C4-2B (cell line): ENCODE results near the gene ACTL8.

ENCODE experiments used
- H3K27ac ChIP-seq: fragments of 450-650 bp; 2 replicates; pipeline ENCODE4 v1.5.1; 2017
- ZFX ChIP-seq: fragments of 450-650 bp; IDR thresholded peaks from 2 replicates; pipeline ENCODE4 v1.6.1; 2017
- TF ChIP-seq, protein P1 (sequence below): fragments of 450-650 bp; conservative IDR thresholded peaks from 2 replicates; pipeline ENCODE4 v1.5.1; 2017; ENCODE audit warnings: mild to moderate bottlenecking

The ACTL8 gene

DNA sequence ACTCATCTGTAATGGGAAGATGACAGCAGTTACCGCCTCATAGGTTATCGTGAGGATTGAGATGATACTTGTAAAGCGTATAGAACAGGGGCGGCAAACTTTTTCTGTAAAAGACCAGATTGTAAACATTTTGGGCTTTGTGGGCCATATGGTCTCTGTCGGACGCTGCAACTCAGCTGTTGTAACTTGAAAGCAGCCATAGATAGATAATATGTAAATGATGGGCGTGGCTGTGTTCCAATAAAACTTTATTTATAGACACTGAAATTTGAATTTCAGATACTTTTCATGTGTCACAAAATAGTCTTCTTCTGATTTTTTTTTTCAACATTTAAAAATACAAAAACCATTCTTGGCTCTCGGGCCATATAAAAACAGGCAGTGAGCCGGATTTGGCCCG, 15.8 kb downstream of the ACTL8 start:
- TF ChIP-seq, protein P1, sequence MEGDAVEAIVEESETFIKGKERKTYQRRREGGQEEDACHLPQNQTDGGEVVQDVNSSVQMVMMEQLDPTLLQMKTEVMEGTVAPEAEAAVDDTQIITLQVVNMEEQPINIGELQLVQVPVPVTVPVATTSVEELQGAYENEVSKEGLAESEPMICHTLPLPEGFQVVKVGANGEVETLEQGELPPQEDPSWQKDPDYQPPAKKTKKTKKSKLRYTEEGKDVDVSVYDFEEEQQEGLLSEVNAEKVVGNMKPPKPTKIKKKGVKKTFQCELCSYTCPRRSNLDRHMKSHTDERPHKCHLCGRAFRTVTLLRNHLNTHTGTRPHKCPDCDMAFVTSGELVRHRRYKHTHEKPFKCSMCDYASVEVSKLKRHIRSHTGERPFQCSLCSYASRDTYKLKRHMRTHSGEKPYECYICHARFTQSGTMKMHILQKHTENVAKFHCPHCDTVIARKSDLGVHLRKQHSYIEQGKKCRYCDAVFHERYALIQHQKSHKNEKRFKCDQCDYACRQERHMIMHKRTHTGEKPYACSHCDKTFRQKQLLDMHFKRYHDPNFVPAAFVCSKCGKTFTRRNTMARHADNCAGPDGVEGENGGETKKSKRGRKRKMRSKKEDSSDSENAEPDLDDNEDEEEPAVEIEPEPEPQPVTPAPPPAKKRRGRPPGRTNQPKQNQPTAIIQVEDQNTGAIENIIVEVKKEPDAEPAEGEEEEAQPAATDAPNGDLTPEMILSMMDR, result no peak
- no peak for TF ChIP-seq ZFX
- no peak overlapping the region for H3K27ac ChIP-seq

DNA sequence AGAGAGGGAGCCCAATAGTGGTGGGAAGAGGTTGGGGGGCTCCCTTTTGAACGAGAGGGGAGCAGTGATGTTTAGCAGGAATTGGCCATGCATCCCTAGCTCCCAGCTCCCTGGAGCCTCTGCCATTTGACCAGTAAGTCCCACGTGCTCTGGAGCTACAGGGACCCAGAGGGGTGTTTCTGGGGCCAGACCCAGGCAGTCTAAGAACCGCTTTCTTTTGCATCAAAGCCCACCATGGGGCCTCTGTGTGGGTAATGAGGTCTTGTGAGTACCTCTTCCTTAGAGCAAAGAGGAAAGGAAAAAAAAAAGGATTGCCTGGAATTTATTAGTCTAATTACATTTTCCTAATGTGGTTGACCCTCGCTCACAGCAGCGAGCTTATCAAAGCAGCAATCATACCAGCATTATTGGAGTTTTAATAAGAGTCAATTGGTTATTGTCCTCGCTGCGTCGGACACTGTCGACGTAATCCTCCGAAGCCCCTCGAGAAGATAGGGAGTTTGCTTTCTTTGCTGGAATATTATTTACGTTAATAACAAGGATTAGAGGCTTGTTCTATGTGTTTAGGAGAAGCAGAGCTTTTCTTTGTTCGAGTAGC, 17.6 kb downstream of the ACTL8 start:
- TF ChIP-seq, protein P1, result no peak
- no peak for TF ChIP-seq ZFX
- no peak overlapping the region for H3K27ac ChIP-seq

DNA sequence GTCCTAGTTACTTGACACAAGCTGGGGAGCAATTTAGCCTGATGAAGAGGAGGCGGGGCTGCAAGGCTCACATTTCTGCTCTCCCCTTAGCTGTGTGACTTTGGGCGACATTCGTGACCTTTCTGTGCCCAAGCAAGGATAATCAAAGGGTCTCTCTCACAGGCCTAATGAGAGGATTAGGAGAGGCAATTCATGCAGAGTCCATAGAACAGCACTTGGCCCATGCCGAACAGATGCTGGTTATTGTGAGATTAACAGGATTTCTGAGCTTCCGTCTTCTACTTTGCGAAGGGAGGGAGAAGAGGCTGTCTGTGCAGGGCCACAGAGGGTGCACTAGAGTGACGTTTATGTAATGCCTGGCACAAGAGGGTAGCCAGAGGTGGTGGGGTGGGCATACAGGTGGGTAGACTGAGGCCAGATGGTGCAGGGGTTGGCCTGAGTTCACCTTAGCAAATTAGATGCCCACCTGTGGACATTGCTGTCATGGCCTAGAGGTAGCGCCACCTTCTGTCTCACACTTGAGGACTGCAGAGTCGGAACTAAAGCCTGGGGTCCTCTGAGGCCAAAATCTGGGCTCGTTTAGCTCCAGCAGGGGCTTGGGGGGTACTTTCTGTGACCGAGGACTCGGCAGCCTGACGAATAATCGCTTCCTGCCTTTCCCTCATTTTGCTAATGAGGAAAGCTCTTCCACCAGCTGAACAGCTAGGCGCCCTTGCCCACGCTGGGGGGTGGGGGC, 18.6 kb downstream of the ACTL8 start:
- no peak for TF ChIP-seq ZFX
- TF ChIP-seq, protein P1, result no peak
- H3K27ac ChIP-seq, result no peak overlapping the region

DNA sequence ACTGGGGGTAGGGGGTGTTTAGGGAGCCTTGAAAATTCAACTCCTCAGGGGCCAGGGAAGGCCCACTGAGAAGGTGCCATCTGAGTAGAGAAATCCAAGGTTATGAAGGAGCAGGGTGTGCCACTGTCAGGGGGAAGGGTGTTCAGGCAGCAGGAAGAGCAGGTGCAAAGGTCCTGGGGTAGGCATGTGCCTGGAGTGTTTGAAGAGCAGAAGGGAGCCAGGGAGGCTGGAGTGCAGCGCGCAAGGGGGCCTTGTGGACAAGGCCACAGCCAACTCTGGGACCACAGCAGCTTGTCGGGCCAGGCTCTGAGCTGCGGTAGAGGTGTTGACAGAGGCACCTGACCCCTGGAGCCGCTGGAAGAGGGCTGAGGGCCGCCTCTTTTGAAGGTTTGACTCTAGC, 19.3 kb downstream of the ACTL8 start:
- H3K27ac ChIP-seq, result no peak overlapping the region
- TF ChIP-seq ZFX, result no peak
- TF ChIP-seq, protein P1, result no peak

DNA sequence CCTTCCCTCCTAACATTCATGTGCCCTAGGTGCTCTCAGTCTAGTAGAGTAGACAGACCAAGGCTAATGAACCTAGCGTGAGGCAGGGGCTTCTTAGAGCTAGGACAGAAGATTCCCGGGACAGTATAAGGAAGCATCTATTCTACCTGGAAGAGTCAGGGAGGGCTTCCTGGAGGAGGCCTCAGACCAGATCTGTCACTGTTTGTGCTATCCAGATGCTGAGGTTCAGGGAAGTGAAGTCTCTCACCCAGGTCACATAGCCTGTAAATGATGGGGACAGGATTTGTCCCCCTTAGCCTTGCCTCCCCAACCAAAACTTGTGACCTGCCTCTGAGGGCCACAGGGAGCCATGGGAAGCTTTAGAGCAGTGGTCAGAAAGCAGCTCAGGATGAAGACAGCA, 20.7 kb downstream of the ACTL8 start:
- no peak overlapping the region for H3K27ac ChIP-seq
- TF ChIP-seq, protein P1, result no peak
- TF ChIP-seq ZFX, result no peak

DNA sequence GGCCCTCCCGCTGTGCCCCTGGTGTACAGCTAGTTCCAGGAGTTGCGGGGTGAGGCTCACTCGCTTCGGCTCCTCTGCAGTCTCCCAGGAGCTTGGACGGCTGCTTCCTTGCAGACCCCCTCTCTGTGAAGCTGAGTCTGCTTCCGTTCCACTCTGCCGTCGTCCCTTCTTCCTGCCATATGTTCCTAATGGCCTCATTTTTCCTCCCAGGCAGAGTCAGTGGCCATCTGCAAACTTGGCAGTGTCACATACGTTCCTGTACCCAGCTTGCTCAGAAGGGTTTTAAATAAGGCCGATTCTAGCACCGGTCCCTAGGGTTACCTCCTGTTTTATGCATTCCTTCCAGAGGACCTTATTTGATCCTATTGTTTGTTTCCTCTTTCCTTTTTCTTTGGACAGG, 21.3 kb downstream of the ACTL8 start:
- H3K27ac ChIP-seq, result no peak overlapping the region
- TF ChIP-seq, protein P1, result no peak

DNA sequence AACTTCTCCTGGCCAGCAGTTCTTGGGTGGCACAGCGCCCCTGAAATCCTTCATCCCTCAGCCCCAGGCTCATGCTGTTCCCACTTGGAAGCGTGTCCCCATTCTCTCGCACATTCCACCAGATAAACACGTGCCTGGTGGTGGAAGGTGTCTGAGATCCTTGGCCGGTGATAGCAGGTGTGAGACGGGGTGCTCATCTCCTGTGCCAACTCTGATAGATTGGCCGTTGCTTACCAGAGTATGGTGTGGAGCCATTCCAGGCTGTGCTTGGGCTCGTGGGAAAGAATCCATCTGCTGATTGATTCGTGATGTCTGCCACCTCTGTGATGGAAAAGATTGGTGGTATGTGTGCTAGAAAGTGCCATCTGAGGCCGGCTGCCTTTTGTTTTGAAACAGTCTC, 22.2 kb downstream of the ACTL8 start:
- H3K27ac ChIP-seq, result no peak overlapping the region
- TF ChIP-seq, protein P1, result no peak
- TF ChIP-seq ZFX, result no peak
